HuH-7 (cell line): ENCODE measurements around the gene MALSU1.

Experiments
- DNase-seq: peaks from one replicate; pipeline ENCODE4 v3.0.0; 2011; ENCODE audit warnings: low spot score

MALSU1 gene

DNA sequence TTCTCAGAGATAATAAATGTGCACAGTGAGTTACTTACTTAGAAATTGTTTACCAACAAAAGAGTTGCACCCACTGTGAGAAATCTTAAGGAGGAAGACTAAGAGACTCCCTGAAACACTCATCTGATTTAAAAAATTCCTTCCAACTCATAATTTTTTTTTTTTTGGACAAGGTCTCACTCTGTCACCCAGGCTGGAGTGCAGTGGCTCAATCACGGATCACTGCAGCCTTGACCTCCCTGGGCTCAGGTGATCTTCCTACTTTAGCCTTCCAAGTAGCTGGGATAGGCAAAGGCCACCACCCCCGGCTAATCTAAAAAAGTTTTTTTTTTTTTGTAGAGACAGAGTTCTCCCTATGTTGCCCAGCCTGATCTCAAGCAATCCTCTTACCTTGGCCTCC lies 36.0 kb downstream of the MALSU1 start:
- DNase-seq: no peak

- no peak for DNase-seq
Measured at GRCh38 chr7:23335621-23336020, 36.5 kb downstream of the MALSU1 start.

DNA sequence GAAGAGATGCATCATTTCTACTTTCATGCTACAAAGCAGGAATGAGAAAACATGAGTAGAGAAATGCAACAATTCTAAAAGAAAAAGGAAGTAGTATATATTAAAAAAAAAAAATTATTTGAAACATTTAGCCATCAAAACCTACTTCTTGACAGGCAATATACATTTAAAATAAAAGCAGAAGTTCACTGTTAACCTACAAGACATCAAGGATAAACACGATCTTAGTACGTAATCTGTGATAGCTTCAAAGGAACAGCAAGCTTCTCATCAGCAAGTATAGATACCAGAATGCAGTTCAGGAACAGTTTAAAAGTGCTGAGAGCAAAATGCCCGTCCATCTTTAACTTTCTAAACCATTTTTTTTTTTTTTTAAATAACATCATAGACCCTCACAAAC lies 36.9 kb downstream of the MALSU1 start:
- no peak for DNase-seq

DNA sequence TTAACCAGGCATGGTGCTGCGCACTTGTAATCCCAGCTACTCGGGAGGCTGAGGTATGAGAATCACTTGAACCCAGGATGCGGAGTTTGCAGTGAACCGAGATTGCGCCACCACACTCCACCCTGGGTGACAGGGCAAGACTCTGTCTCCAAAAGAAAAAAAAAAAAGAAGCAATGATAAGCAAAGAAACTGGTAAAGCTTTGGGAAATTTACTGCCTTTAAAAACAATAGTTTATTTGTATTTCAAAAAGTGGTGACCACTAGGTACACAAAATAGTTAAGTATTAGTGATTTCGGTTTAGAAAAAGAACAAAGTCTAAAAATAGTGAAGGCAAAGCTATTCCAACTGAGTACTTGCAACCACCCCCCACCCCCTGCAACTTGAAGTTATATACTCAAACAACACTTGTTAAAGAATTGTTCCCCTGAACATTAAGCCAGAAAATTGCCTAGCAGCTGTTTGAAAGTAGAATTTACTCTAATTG lies 37.7 kb downstream of the MALSU1 start:
- peak; percentile 58 for DNase-seq

DNA sequence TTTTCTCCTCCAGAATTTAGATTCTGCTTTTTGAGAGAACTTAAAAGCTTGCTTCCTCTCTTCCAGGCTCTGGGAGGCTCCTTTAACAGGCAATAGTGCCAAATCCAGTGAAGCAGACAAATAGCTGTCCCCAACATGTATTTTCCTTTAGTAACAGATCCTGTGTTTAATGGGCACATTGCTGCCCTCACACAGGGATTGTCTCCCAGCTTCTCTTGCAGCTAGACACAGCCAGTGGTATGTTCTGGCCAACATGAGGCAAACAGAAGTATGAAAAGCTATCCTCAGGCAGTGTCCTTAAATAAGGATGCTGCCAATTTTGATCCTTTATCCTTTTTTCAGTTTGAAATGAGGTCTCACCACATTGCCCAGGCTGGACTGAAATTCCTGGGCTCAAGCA lies 38.2 kb downstream of the MALSU1 start:
- no peak for DNase-seq

DNA sequence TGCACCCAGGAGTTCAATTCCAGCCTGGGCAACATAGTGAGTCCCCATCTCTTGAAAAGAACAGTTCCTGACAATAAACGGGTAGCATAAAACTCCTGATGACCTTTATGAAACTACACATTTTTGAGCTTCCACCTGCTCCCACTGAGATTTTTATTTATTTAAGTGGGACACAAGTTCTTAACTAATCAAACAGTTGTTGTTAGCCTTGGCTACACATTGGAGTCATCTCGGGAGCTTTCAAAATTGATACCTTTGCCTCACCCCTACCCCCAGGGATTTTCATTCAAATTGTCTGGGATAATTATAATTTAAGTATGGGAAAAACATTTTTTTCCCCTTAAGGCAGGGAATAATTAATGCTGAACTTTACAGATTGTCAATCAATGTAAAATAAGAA lies 39.3 kb downstream of the MALSU1 start:
- DNase-seq: no peak

GRCh38 chr7:23338863-23339262 lies 39.7 kb downstream of the MALSU1 start:
- DNase-seq: no peak

- DNase-seq: no peak
Measured at GRCh38 chr7:23341846-23342598, 42.9 kb downstream of the MALSU1 start.

GRCh38 chr7:23343102-23343501 lies 44.0 kb downstream of the MALSU1 start:
- DNase-seq: no peak

DNA sequence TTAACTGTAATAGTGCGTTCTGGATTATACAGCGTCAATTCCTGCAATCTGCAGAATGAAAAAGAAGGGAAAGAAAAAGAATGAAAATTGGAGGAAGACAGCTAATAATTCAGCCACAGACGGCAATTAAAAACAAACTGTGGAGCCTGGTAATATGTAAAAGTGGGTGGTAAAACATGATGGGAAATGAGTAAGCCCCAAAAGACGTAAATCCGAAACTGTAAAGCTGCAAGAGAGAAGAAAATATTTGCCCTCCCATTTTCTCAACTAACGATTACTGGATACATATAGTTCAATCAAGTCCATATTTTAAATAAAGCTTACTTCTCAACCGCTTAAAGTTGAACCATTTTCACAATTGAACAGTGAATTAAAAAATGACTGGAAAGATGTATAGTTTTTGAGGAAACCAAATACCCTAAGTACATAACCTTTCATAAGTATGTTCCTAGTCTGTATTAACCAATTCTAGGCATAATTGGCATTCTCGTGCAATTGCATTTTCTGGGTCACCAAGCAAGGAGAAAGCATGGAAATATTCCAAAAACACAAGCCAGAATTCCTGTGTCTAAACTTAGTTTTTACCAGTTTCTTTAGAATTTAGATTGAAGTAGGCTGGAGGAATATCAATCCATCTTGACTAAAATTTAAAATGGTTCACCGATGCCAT lies 44.8 kb downstream of the MALSU1 start:
- no peak for DNase-seq

DNA sequence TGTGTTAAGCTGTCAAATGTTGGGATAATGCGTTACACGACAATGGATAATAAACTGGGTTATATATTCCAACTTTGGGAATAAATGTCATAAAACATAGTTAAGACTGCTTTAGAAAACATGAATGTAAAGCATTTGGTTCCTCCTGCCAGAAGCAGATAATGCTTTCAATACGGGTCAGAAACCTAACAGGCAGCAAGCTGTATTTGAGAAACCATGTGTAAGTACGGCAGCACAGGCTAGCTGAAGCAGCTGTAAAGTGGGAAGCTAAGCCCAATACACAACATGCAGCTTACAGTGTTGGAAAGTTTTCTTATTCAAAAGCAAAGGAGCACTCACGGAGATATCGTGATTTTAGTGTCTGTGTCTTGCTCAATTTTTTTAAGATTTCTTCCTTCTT lies 46.5 kb downstream of the MALSU1 start:
- no peak for DNase-seq

DNA sequence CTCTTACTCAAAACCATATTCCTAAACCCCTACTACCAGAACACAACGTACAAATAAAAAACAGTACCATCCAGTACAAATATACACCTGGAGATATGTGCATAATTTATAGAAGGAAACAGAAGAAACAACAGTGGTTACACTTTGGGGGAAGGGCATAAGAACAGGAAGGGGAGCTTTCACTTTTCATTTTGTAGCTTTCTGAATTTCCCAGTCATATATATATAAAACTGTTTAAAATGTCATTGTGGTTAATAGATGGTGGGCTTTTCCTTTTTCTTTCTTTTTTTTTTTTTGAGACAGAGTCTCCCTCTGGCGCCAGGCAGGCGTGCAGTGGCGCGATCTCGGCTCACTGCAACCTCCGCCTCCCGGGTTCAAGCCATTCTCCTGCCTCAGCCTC lies 47.2 kb downstream of the MALSU1 start:
- DNase-seq: no peak

- no peak for DNase-seq
Measured at GRCh38 chr7:23347033-23347681, 48.0 kb downstream of the MALSU1 start.

- no peak for DNase-seq
Measured at GRCh38 chr7:23347682-23348180, 48.6 kb downstream of the MALSU1 start.

DNA sequence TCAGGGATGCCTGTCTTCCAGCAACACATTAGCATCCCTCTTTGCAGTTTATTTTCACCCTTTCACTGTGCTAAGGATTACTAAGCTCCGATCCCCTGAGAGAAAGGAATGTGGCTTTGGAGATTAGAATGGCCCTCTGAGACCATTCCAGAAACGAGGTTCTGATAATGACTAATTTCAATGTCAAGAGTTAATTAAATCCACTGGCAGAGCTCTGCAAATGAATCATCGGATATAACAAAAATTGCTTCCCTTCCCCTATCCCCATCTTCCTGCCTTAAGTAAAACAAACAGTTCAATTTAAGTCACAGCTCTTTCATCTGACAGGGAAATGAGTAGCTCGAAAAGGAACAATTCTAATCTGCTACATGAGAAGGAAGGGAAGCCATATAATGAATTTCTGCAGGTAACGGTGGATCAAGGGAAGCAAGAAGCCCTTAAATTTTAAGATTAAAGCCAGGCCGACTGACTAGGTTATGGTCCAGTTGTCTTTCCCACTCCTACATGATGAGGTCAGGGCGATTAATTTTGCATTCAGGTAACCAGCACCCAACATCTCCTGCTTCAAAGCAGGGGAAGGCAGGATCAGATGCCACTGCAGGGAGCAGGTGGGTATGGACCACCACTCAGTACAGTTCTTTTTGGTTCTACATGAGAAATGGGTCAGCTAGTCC lies 50.5 kb downstream of the MALSU1 start:
- no peak for DNase-seq

GRCh38 chr7:23350466-23350865 lies 51.3 kb downstream of the MALSU1 start:
- DNase-seq: no peak

DNA sequence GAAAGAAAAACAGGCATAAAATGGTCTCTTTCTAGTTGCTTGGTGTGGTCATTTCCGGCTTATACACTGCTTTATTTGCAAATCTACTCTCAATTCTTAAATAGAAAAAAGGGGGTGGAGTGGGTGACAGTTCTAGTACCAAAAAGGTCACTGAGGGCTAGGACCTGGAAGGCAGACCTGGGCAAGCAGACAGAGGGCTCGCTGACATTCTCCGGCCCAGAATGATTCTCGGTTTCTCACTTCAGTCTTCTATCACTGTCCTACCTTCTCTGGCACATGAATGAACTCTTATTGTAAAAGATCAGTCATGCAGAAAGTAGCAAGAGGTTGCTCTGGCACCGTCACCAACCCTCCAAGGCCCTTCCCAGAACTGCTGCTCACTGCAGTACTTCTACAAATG lies 54.0 kb downstream of the MALSU1 start:
- DNase-seq: no peak

DNA sequence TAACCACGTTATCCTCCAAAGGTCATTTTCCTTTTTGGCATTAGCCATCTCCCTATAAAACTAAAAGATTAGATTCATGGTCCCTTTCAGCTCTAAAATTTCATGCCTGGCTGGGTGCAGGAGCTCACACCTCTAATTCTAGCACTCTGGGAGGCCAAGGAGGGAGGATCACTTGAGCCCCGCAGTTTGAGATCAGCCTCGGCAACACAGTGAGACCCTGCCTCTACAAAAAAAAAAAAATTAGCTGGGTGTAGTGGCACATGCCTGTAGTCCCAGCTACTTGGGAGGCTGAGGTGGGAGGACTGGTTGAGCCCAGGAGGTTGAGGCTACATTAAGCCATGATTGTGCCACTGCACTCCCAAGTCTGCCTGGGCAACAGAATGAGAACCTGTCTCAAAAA lies 57.0 kb downstream of the MALSU1 start:
- no peak for DNase-seq

DNA sequence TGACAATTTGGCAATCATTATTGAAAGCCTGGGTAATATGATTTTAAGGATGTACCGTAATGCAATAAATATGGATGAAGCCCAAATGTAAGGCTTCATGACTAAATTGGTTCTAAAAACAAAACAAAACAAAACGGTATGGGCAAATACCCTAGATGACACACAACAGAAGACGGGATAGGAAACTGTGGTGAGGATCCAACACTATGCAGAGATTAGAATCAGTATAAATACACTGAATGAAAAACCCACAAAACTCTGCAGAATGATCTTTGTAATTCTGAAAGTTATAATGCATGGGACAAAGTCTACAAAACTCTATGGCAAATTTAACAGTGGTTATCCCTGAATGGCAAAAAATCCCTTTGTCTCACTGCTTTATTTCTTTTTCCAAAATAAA lies 57.6 kb downstream of the MALSU1 start:
- no peak for DNase-seq

DNA sequence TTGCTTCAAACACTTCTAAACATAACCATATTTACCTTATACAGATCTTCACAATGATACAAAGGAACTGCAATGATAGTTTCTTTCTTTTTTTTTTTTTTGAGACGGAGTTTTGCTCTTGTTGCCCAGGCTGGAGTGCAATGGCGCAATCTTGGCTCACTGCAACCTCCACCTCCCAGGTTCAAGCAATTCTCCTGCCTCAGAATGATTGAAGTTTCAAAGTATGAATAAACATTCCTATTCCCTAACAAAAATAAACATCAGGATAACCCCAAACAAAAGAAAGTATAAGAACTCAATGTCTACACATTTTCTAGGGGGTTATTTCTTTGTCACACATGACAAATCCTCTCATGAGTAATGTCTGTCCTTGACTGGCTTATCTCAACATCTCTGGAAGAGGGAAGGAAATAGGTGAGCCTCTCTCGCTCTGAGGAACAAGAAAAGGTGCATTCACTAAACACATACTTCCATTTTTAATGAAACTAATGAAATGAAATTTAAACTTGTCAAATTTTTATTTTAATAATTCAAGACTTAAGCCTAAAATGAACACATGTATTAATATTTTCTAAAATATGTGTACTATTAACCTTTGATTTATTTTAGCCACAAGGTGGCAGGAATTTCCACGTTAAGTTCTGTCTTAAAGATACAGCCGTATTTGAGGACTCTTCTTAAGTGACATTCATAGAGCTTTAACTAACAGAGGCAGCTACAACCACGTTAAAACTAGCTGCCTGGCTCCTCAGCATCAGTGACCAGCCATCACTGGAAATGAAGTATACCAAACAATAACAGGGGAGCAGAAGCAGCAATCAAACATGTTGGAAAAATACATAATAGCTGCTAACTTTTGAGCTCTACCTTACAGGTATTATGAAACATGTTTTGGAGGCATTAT lies 58.3 kb downstream of the MALSU1 start:
- peak; percentile 51 for DNase-seq

DNA sequence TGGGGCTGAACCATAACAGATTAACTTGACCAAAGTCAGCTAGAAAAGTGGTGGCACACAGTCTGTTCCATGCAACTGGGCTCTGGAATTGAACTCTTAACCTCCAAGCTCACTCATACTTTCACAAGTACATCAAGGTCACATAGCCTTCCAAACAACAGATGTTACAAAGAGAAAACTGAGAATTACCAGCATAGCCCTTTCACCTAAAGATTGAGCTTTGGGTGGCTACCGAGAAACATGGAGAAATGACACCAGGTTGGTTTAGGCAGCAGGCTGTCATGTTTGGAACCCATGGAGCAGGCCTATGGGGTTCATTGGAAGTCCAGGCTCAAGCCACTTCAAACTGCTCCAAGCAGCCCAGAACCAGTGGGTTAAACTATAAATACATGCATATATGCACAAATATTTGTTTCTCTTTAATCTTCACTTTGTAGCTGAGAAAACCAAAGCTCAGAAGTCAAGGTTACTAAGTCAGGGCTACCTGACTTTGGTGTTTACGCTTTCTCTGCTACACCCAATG lies 59.1 kb downstream of the MALSU1 start:
- no peak for DNase-seq
